HepG2 (cell line): ENCODE results near the gene PHAX. TPM values are rescaled to one million over a fixed set of nuclear protein-coding genes. Genes with fewer than 3 reads are reported as not detected.

ENCODE experiments used
- AKAP8 ChIP-seq: sonication (generic); formaldehyde crosslinking; IDR thresholded peaks from 2 replicates; pipeline ENCODE4 v1.5.1; 2020; ENCODE audit warnings: mild to moderate bottlenecking, missing genetic modification reagents
- EZH2 ChIP-seq: conservative IDR thresholded peaks from 2 replicates; pipeline ENCODE4 v1.6.1; 2012; ENCODE audit warnings: mild to moderate bottlenecking, low read depth, low read length, moderate library complexity
- FLYWCH1 ChIP-seq: sonication (generic); formaldehyde crosslinking; IDR thresholded peaks from 2 replicates; pipeline ENCODE4 v1.8.1; 2023; ENCODE audit warnings: mild to moderate bottlenecking, missing genetic modification reagents
- KDM4B ChIP-seq: sonication (generic); formaldehyde crosslinking; IDR thresholded peaks from 2 replicates; pipeline ENCODE4 v1.4.0; 2020; ENCODE audit warnings: missing genetic modification reagents
- KDM5B ChIP-seq: sonication (generic); formaldehyde crosslinking; IDR thresholded peaks from 2 replicates; pipeline ENCODE4 v1.4.0; 2020; ENCODE audit warnings: missing genetic modification reagents, mild to moderate bottlenecking, borderline replicate concordance
- REL ChIP-seq: sonication (generic); formaldehyde crosslinking; conservative IDR thresholded peaks from 2 replicates; pipeline ENCODE4 v1.8.0; 2022; ENCODE audit warnings: mild to moderate bottlenecking, missing genetic modification reagents, moderate library complexity
- U2AF1 ChIP-seq: fragments of 200-400 bp; formaldehyde crosslinking; optimal IDR thresholded peaks from 2 replicates; pipeline ENCODE3; 2017; ENCODE audit warnings: mild to moderate bottlenecking, low read depth, low read length
- ZFP36L1 ChIP-seq: sonication (generic); formaldehyde crosslinking; IDR thresholded peaks from 2 replicates; pipeline ENCODE4 v1.8.0; 2022; ENCODE audit warnings: mild to moderate bottlenecking, missing genetic modification reagents, moderate library complexity
- ZNF224 ChIP-seq: sonication (generic); formaldehyde crosslinking; IDR thresholded peaks from 2 replicates; pipeline ENCODE4 v1.5.0; 2020; ENCODE audit warnings: mild to moderate bottlenecking, missing genetic modification reagents
- ZNF256 ChIP-seq: sonication (generic); formaldehyde crosslinking; conservative IDR thresholded peaks from 2 replicates; pipeline ENCODE4 v1.4.0; 2020; ENCODE audit warnings: missing genetic modification reagents
- ZNF34 ChIP-seq: sonication (generic); formaldehyde crosslinking; IDR thresholded peaks from 2 replicates; pipeline ENCODE4 v1.4.0; 2020; ENCODE audit warnings: mild to moderate bottlenecking, missing genetic modification reagents, borderline replicate concordance
- ZNF382 ChIP-seq: sonication (generic); formaldehyde crosslinking; IDR thresholded peaks from 2 replicates; pipeline ENCODE4 v1.5.0; 2020; ENCODE audit warnings: missing genetic modification reagents, mild to moderate bottlenecking, borderline replicate concordance
- ZSCAN21 ChIP-seq: sonication (generic); formaldehyde crosslinking; IDR thresholded peaks from 2 replicates; pipeline ENCODE4 v1.8.0; 2022; ENCODE audit warnings: mild to moderate bottlenecking, missing genetic modification reagents, moderate library complexity, borderline replicate concordance
- polyA plus RNA-seq, 8 experiments: library from polyadenylated mRNA; depleted of rRNA in 3 of 8; stranded (reverse) in 7 of 8; unstranded in 1 of 8; fragments of >200 nt; fragmentation: Illumina TruSeq in 4 of 8; extraction: Trizol in 4 of 8; gene quantifications; 2 replicates each; pipeline versions ENCODE4 v1.2.1 to v1.2.3, GENCODE V29; 2011 to 2016; ENCODE audit warnings: low read depth in 4 of 8, missing spikeins in 1 of 8, mixed read lengths in 1 of 8; ENCODE audit not compliant: insufficient read depth in 1 of 8
- total RNA-seq, 5 experiments: library from RNA; depleted of rRNA; stranded (reverse); fragments of >200 nt; fragmentation: Illumina TruSeq; extraction: Trizol; gene quantifications; 2 replicates each; pipeline ENCODE4 v1.2.3, GENCODE V29; 2016; ENCODE audit warnings: low read depth in 1 of 5
- TF ChIP-seq, protein P1 (sequence below): sonication (generic); formaldehyde crosslinking; IDR thresholded peaks from 2 replicates; pipeline ENCODE4 v1.8.1; 2023; ENCODE audit warnings: mild to moderate bottlenecking, moderate library complexity, missing genetic modification reagents
- TF ChIP-seq, protein P2 (sequence below): sonication (generic); formaldehyde crosslinking; IDR thresholded peaks from 2 replicates; pipeline ENCODE4 v1.8.1; 2023; ENCODE audit warnings: missing genetic modification reagents, mild to moderate bottlenecking, borderline replicate concordance
- TF ChIP-seq, protein P3 (sequence below): IDR thresholded peaks from 2 replicates; pipeline ENCODE4 v1.4.0; 2020; ENCODE audit warnings: mild to moderate bottlenecking, missing genetic modification reagents
- TF ChIP-seq, protein P4 (sequence below): sonication (generic); formaldehyde crosslinking; IDR thresholded peaks from 2 replicates; pipeline ENCODE4 v1.8.0; 2022; ENCODE audit warnings: missing genetic modification reagents, mild to moderate bottlenecking, inconsistent platforms, borderline replicate concordance
- TF ChIP-seq, protein P5 (sequence below): sonication (generic); formaldehyde crosslinking; IDR thresholded peaks from 2 replicates; pipeline ENCODE4 v1.5.0; 2020; ENCODE audit warnings: mild to moderate bottlenecking, low read depth, missing genetic modification reagents, borderline replicate concordance

The PHAX gene
- total and polyA plus RNA-seq, 2 of the 13 experiments (the other 11 are each of a cell fraction or from before 2014, with no cell fraction given), result 20.0 to 59.7 TPM

DNA sequence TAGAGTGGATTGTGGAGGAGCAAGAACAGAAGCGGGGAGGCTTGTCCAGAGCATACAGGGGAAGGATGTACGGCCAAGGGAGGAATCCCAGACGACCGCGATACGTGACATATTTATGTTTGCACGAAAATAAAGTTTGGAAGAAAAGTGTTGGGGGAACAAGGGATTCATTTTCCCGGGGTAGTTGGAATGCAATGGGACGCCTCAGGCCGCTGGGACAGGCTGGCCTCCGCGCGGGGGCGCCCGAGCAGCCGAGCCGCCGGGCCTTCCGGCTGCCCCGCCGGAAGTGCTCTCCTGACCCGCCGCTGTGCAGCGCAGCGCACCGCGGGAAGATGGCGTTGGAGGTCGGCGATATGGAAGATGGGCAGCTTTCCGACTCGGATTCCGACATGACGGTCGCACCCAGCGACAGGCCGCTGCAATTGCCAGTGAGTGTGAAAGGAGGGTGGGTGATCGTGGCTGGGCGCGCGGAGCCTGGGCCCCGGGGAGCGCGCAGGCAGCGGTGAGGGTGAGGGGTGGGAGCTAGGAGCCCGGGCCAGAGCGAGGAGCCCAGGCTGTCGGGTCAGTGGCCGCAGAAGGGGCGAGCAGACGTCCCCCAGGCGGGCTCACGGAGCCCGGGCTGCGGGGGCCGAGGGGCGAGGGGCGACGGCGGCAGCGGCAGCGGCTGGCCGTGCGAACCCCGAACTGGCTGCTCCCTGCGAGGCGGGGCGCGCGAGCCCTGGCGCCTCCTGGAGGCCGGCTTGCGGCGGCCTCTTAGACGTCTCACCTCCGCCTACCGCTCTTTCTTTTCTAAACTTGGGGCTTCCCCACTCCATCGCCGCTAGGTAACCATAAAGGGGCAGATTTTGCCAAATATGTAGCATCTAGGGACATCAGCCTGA, at the start of gene PHAX (continued):
- TF ChIP-seq, protein P1, sequence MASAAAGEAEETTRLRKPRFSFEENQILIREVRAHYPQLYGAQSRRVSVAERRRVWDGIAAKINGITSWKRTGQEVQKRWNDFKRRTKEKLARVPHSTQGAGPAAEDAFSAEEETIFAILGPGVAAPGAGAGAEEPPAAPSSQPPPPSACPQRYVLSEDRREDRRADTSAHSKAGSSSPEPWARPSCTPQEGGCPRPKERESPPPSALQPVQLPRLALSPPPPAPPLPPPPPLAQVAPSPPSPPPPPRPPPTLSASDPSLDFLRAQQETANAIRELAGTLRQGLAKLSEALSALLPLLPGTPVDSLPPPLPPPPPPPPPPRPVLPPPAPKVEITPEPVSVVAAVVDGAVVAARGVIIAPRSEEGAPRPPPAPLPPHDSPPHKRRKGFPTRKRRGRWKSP, result peak; percentile 64
- TF ChIP-seq ZFP36L1 (CRISPR knock-in tag), result no peak
- no peak for TF ChIP-seq ZNF256 (CRISPR knock-in tag)
- peak; percentile 82 for TF ChIP-seq AKAP8
- no peak for TF ChIP-seq U2AF1
- TF ChIP-seq, protein P2, sequence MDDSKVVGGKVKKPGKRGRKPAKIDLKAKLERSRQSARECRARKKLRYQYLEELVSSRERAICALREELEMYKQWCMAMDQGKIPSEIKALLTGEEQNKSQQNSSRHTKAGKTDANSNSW (CRISPR knock-in tag), result no peak; the same call in 1 of the 2 replicates
- 0 out of 2 replicates have a peak, but pooled peaks have one; percentile 47 for TF ChIP-seq ZNF224 (CRISPR knock-in tag)
- peak; percentile 72; the same call in 1 of the 2 replicates for TF ChIP-seq ZSCAN21 (CRISPR knock-in tag)
- 0 out of 2 replicates have a peak, but pooled peaks have one; percentile 27 for TF ChIP-seq KDM4B (CRISPR knock-in tag)
- no peak for TF ChIP-seq REL (CRISPR knock-in tag)
- TF ChIP-seq KDM5B (CRISPR knock-in tag), result peak; percentile 67
- TF ChIP-seq EZH2, result no peak
- TF ChIP-seq FLYWCH1, result no peak
- TF ChIP-seq, protein P3, sequence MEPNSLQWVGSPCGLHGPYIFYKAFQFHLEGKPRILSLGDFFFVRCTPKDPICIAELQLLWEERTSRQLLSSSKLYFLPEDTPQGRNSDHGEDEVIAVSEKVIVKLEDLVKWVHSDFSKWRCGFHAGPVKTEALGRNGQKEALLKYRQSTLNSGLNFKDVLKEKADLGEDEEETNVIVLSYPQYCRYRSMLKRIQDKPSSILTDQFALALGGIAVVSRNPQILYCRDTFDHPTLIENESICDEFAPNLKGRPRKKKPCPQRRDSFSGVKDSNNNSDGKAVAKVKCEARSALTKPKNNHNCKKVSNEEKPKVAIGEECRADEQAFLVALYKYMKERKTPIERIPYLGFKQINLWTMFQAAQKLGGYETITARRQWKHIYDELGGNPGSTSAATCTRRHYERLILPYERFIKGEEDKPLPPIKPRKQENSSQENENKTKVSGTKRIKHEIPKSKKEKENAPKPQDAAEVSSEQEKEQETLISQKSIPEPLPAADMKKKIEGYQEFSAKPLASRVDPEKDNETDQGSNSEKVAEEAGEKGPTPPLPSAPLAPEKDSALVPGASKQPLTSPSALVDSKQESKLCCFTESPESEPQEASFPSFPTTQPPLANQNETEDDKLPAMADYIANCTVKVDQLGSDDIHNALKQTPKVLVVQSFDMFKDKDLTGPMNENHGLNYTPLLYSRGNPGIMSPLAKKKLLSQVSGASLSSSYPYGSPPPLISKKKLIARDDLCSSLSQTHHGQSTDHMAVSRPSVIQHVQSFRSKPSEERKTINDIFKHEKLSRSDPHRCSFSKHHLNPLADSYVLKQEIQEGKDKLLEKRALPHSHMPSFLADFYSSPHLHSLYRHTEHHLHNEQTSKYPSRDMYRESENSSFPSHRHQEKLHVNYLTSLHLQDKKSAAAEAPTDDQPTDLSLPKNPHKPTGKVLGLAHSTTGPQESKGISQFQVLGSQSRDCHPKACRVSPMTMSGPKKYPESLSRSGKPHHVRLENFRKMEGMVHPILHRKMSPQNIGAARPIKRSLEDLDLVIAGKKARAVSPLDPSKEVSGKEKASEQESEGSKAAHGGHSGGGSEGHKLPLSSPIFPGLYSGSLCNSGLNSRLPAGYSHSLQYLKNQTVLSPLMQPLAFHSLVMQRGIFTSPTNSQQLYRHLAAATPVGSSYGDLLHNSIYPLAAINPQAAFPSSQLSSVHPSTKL (CRISPR knock-in tag), result peak; percentile 46; the same call in 1 of the 2 replicates
- TF ChIP-seq, protein P4, sequence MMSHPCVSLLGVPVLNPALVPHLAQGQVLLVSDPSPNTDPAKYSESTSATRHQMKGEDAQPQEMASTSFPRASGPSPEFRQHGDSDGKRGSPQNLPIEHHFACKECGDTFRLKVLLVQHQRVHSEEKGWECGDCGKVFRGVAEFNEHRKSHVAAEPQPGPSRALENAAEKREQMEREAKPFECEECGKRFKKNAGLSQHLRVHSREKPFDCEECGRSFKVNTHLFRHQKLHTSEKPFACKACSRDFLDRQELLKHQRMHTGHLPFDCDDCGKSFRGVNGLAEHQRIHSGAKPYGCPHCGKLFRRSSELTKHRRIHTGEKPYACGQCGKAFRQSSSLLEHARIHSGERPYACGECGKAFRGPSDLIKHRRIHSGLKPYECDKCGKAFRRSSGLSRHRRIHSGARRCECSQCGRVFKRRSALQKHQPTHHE (CRISPR knock-in tag), result peak; percentile 41; the same call in 1 of the 2 replicates
- no peak for TF ChIP-seq ZNF34 (CRISPR knock-in tag)
- TF ChIP-seq, protein P5, sequence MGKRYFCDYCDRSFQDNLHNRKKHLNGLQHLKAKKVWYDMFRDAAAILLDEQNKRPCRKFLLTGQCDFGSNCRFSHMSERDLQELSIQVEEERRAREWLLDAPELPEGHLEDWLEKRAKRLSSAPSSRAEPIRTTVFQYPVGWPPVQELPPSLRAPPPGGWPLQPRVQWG, result no peak
- no peak for TF ChIP-seq ZNF382
